Kidney (tissue), 14 donors: Measurements from ENCODE around the gene TMTC1. TPM values are rescaled to one million over a fixed set of nuclear protein-coding genes. Genes with fewer than 3 reads are reported as not detected.

ENCODE experiments used
- DNase-seq, 5 donors: peaks; one replicate each; pipeline ENCODE4 v3.0.0-alpha.2; 2013 to 2020
- FAIRE-seq: peaks from 2 replicates; lab custom pipeline; 2012; peaks lifted over from hg19 to GRCh38; lab: Jason Lieb, UNC
- H3K27ac ChIP-seq, 2 donors: one replicate each; pipeline ENCODE4 v1.7.0; 2013; ENCODE audit warnings: low read depth in 2 of 2, low read length in 2 of 2, inconsistent platforms in 1 of 2
- H3K27me3 ChIP-seq: one replicate; pipeline ENCODE4 v1.7.1; 2013; ENCODE audit warnings: low read length, inconsistent platforms; ENCODE audit not compliant: control insufficient read depth, insufficient read depth
- H3K36me3 ChIP-seq, 3 donors: one replicate each; pipeline versions ENCODE4 v1.7.0 to v1.7.1; 2013; ENCODE audit warnings: low read length in 3 of 3, control low read depth in 1 of 3, inconsistent platforms in 1 of 3; ENCODE audit not compliant: insufficient read depth in 3 of 3, control insufficient read depth in 2 of 3
- H3K4me1 ChIP-seq, 3 donors: one replicate each; pipeline versions ENCODE4 v1.7.0 to v1.7.1; 2013; ENCODE audit warnings: low read length in 3 of 3, inconsistent platforms in 1 of 3, low read depth in 1 of 3; ENCODE audit not compliant: control insufficient read depth in 2 of 3, insufficient read depth in 2 of 3
- H3K4me3 ChIP-seq, 3 donors: one replicate each; pipeline versions ENCODE4 v1.7.0 to v1.8.1; 2013; ENCODE audit warnings: low read length in 3 of 3, control low read depth in 1 of 3, inconsistent platforms in 1 of 3
- H3K9ac ChIP-seq, 3 donors: one replicate each; pipeline versions ENCODE4 v1.7.0 to v1.7.1; 2013; ENCODE audit warnings: low read length in 3 of 3, control low read depth in 1 of 3, inconsistent platforms in 1 of 3
- H3K9me3 ChIP-seq, 3 donors: one replicate each; pipeline versions ENCODE4 v1.7.0 to v1.7.1; 2013; ENCODE audit warnings: low read length in 3 of 3, control low read depth in 1 of 3, inconsistent platforms in 1 of 3; ENCODE audit not compliant: control insufficient read depth in 2 of 3, insufficient read depth in 1 of 3
- CTCF ChIP-seq: IDR thresholded peaks from 3 replicates; pipeline ENCODE4 v1.5.1; 2012; ENCODE audit warnings: mild to moderate bottlenecking, moderate library complexity, borderline replicate concordance; ENCODE audit not compliant: insufficient read depth; ENCODE audit errors: extremely low read depth
- intact Hi-C: fragments of 100-400 bp; cut with DNase I; formaldehyde crosslinking; loops from one replicate; pipeline ENCODE4 v1.11.1; 2022
- polyA plus RNA-seq: library from polyadenylated mRNA; stranded (reverse); fragments of 350-450 nt; fragmentation: Illumina TruSeq; extraction: RNeasy Lipid Tissue Mini Kit (QIAGEN cat#74804); gene quantifications from one replicate; pipeline ENCODE4 v1.2.3, GENCODE V29; 2014; ENCODE audit warnings: low read depth, low replicate concordance; ENCODE audit not compliant: insufficient read depth
- total RNA-seq: library from RNA; stranded (reverse); fragmentation: NEBNext Ultra II Directional; extraction: Animal tissue kit (Norgen Biotek cat#: 25700); gene quantifications from one replicate; pipeline ENCODE4 v1.2.1, GENCODE V29; 2021
- donor health status: control.
- donor health status: control.
- donor health status: control.
- donor health status: control.
- donor health status: control.
- donor health status: DM: yes; HTN: yes; CAD: no.
- donor health status: Normal renal cell carcinoma (clear cell type).

TMTC1 gene
- total and polyA plus RNA-seq, 2 donors from 2014 or later = 10.9 to 58.8 TPM

GRCh38 chr12:29722164-29722563 is 61.6 kb downstream of the TMTC1 start:
- intact Hi-C loops = no loop called here
- H3K27me3 ChIP-seq = no peaks in the 10 kb centered on the region
- H3K4me1 ChIP-seq = peaks cover 0 to 2% (median 2%) of the 10 kb centered on the region in 3 donors
- no peak for DNase-seq
- TF ChIP-seq CTCF = no peak
- H3K9me3 ChIP-seq = no peaks in the 10 kb centered on the region
- H3K4me3 ChIP-seq = no peak overlapping the region
- H3K36me3 ChIP-seq = no peaks in the 10 kb centered on the region
- H3K27ac ChIP-seq = no peak overlapping the region
- FAIRE-seq = no peak
- H3K9ac ChIP-seq = no peak overlapping the region

GRCh38 chr12:29719381-29719780 is 64.4 kb downstream of the TMTC1 start:
- no peak for FAIRE-seq
- TF ChIP-seq CTCF = no peak
- Histone ChIP-seq H3K27ac (no peak overlapping the region), H3K9me3 (no peaks in the 10 kb centered on the region), H3K4me3 (no peak overlapping the region), H3K4me1 (no peaks in the 10 kb centered on the region), H3K9ac (no peak overlapping the region), H3K36me3 (no peaks in the 10 kb centered on the region), H3K27me3 (no peaks in the 10 kb centered on the region)
- DNase-seq = no peak
- intact Hi-C loops = no loop called here

- Histone ChIP-seq H3K4me1 (no peaks in the 10 kb centered on the region), H3K27me3 (no peaks in the 10 kb centered on the region), H3K9ac (no peak overlapping the region), H3K4me3 (no peak overlapping the region), H3K36me3 (no peaks in the 10 kb centered on the region), H3K9me3 (no peaks in the 10 kb centered on the region), H3K27ac (no peak overlapping the region)
- FAIRE-seq (no peak), DNase-seq (no peak)
- TF ChIP-seq CTCF = no peak
- intact Hi-C loops = no loop called here
Observed at GRCh38 chr12:29717540-29718100, 66.1 kb downstream of the TMTC1 start.

- DNase-seq (no peak), FAIRE-seq (no peak)
- Histone ChIP-seq H3K4me3 (no peak overlapping the region), H3K36me3 (no peaks in the 10 kb centered on the region), H3K9ac (no peak overlapping the region), H3K9me3 (no peaks in the 10 kb centered on the region), H3K4me1 (no peaks in the 10 kb centered on the region), H3K27ac (no peak overlapping the region), H3K27me3 (no peaks in the 10 kb centered on the region)
- TF ChIP-seq CTCF = no peak
- intact Hi-C loops = no loop called here
Observed at GRCh38 chr12:29714966-29715365, 68.8 kb downstream of the TMTC1 start.
